Stimulated activated CD8-positive, alpha-beta memory T cell treated with anti-CD3 and anti-CD28 coated beads, Interleukin-12 subunit alpha, Interleukin-12 subunit beta, amount 100 ng/mL, for 1 hour (primary cell): ENCODE results near the gene ZNF208.
"Not testable (repeated sequence)": the region's sequence is repeated elsewhere in the genome, so short reads cannot be mapped to it uniquely, and the experiment has no call there.

ENCODE experiments used
- DNase-seq: peaks from one replicate; pipeline ENCODE4 v3.0.0-alpha.2; 2020; ENCODE audit warnings: low read depth

Gene ZNF208

DNA sequence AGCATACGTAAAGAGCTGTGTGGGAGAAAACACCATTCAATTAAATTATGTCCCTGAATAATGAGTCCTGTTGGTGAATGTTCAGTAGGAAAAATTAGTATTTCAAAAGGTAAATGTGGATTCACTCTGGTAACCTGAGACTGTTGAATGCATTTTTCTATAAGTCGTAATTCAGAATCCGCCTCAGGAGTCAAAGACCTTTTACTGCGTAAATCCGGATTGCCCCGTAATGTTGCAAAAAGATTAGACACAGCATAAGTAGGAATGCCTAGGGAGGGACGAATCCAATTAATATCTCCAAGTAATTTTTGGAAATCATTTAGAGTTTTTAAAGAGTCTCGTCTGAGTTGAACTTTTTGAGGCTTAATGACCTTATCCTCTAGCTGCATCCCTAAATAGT, 126.0 kb downstream of the ZNF208 start:
- not testable (repeated sequence) for DNase-seq

GRCh38 chr19:21883516-21883915, 127.2 kb downstream of the ZNF208 start:
- no peak for DNase-seq
